Measurements from ENCODE around the gene SMO. TPM values are rescaled to one million over a fixed set of nuclear protein-coding genes. Genes with fewer than 3 reads are reported as not detected.

The SMO gene
- total RNA-seq, 1 donor from 2014 or later = 22.1 TPM

GRCh38 chr7:129225206-129225930 is 36.9 kb downstream of the SMO start:
- Histone ChIP-seq H3K4me3 (peak overlapping the region; percentile 74 to 89), H3K27ac (peak overlapping the region; percentile 95), H3K36me3 (no peaks in the 10 kb centered on the region), H3K9me3 (no peaks in the 10 kb centered on the region), H3K27me3 (no peaks in the 10 kb centered on the region), H3K4me1 (peaks cover 26% of the 10 kb centered on the region)
- TF ChIP-seq CTCF (IDR thresholded peaks at IDR 0.05) = no peak
- TF ChIP-seq POLR2A (IDR thresholded peaks at IDR 0.05) = no peak
- no peak for TF ChIP-seq POLR2AphosphoS5 (IDR thresholded peaks at IDR 0.05; ENCODE audit: insufficient read depth in 1 of 2, low read depth in 1 of 2)
- no peak for DNase-seq (ENCODE audit: extremely low spot score in 2 of 2)
- intact Hi-C loops (cut with DNase I) = no loop called here

- no peak for DNase-seq (ENCODE audit: extremely low spot score in 2 of 2)
- Histone ChIP-seq H3K27ac (peak overlapping the region; percentile 95), H3K36me3 (no peaks in the 10 kb centered on the region), H3K4me1 (peaks cover 26% of the 10 kb centered on the region), H3K9me3 (no peaks in the 10 kb centered on the region), H3K4me3 (peak overlapping the region; percentile 74 to 89), H3K27me3 (no peaks in the 10 kb centered on the region)
- intact Hi-C loops (cut with DNase I) = no loop called here
- TF ChIP-seq CTCF (IDR thresholded peaks at IDR 0.05) (no peak), POLR2AphosphoS5 (IDR thresholded peaks at IDR 0.05; ENCODE audit: insufficient read depth in 1 of 2, low read depth in 1 of 2) (no peak), POLR2A (IDR thresholded peaks at IDR 0.05) (no peak)
Observed at GRCh38 chr7:129225931-129226572, 37.6 kb downstream of the SMO start.

- TF ChIP-seq POLR2AphosphoS5 (IDR thresholded peaks at IDR 0.05; ENCODE audit: insufficient read depth in 1 of 2, low read depth in 1 of 2) (no peak), POLR2A (IDR thresholded peaks at IDR 0.05) (no peak), CTCF (IDR thresholded peaks at IDR 0.05) (no peak)
- Histone ChIP-seq H3K4me1 (peaks cover 26% of the 10 kb centered on the region), H3K9me3 (no peaks in the 10 kb centered on the region), H3K27ac (no peak overlapping the region), H3K36me3 (no peaks in the 10 kb centered on the region), H3K4me3 (no peak overlapping the region), H3K27me3 (no peaks in the 10 kb centered on the region)
- DNase-seq (ENCODE audit: extremely low spot score in 2 of 2) = no peak
- intact Hi-C loops (cut with DNase I) = no loop called here
Observed at GRCh38 chr7:129227646-129228578, 39.5 kb downstream of the SMO start.

- intact Hi-C loops (cut with DNase I) = no loop called here
- no peak overlapping the region for H3K4me3 ChIP-seq
- peaks cover 26% of the 10 kb centered on the region for H3K4me1 ChIP-seq
- no peak overlapping the region for H3K27ac ChIP-seq
- no peaks in the 10 kb centered on the region for H3K36me3 ChIP-seq
- no peaks in the 10 kb centered on the region for H3K9me3 ChIP-seq
- no peak for DNase-seq (ENCODE audit: extremely low spot score in 2 of 2)
- TF ChIP-seq POLR2A (IDR thresholded peaks at IDR 0.05) (no peak), CTCF (IDR thresholded peaks at IDR 0.05) (no peak), POLR2AphosphoS5 (IDR thresholded peaks at IDR 0.05; ENCODE audit: insufficient read depth in 1 of 2, low read depth in 1 of 2) (no peak)
- no peaks in the 10 kb centered on the region for H3K27me3 ChIP-seq
Observed at GRCh38 chr7:129228633-129229032, 40.2 kb downstream of the SMO start.

Data from vagina (tissue), 2 donors.